Endothelial cell (in vitro differentiated cells): ENCODE data around the gene PRR23C. TPM values are rescaled to one million over a fixed set of nuclear protein-coding genes. Genes with fewer than 3 reads are reported as not detected.
"Not testable (repeated sequence)": the region's sequence is repeated elsewhere in the genome, so short reads cannot be mapped to it uniquely, and the experiment has no call there.

Experiments
- DNase-seq: peaks from one replicate; pipeline ENCODE4 v3.0.0; 2021; ENCODE audit warnings: low spot score
- H3K27ac Mint-ChIP-seq: one replicate; pipeline ENCODE4 v1.8.0; 2021; ENCODE audit warnings: mixed read lengths, inconsistent platforms; ENCODE audit not compliant: unreplicated experiment
- H3K27me3 Mint-ChIP-seq: one replicate; pipeline ENCODE4 v1.8.0; 2021; ENCODE audit warnings: mild to moderate bottlenecking, moderate library complexity, mixed read lengths, inconsistent platforms; ENCODE audit not compliant: unreplicated experiment
- H3K36me3 Mint-ChIP-seq: one replicate; pipeline ENCODE4 v1.8.0; 2021; ENCODE audit warnings: mild to moderate bottlenecking, low read depth, mixed read lengths, inconsistent platforms; ENCODE audit not compliant: unreplicated experiment
- H3K4me1 Mint-ChIP-seq: one replicate; pipeline ENCODE4 v1.8.0; 2021; ENCODE audit warnings: mild to moderate bottlenecking, mixed read lengths, inconsistent platforms; ENCODE audit not compliant: unreplicated experiment
- H3K4me3 Mint-ChIP-seq: one replicate; pipeline ENCODE4 v1.8.0; 2021; ENCODE audit warnings: mild to moderate bottlenecking, mixed read lengths, inconsistent platforms; ENCODE audit not compliant: unreplicated experiment
- H3K9me3 Mint-ChIP-seq: one replicate; pipeline ENCODE4 v1.8.0; 2021; ENCODE audit warnings: mixed read lengths, inconsistent platforms; ENCODE audit not compliant: unreplicated experiment
- CTCF ChIP-seq: fragments of 200-600 bp; sonication (generic); IDR thresholded peaks from one replicate; pipeline ENCODE4 v1.5.0; 2021; ENCODE audit warnings: antibody characterized with exemption; ENCODE audit not compliant: unreplicated experiment
- total RNA-seq: library from RNA; stranded (reverse); fragmentation: NEBNext Ultra II Directional; extraction: Animal tissue kit (Norgen Biotek cat#: 25700); gene quantifications from one replicate; pipeline ENCODE4 v1.2.1, GENCODE V29; 2021; ENCODE audit not compliant: unreplicated experiment

PRR23C gene
- total RNA-seq, 1 donor from 2014 or later: not detected

DNA sequence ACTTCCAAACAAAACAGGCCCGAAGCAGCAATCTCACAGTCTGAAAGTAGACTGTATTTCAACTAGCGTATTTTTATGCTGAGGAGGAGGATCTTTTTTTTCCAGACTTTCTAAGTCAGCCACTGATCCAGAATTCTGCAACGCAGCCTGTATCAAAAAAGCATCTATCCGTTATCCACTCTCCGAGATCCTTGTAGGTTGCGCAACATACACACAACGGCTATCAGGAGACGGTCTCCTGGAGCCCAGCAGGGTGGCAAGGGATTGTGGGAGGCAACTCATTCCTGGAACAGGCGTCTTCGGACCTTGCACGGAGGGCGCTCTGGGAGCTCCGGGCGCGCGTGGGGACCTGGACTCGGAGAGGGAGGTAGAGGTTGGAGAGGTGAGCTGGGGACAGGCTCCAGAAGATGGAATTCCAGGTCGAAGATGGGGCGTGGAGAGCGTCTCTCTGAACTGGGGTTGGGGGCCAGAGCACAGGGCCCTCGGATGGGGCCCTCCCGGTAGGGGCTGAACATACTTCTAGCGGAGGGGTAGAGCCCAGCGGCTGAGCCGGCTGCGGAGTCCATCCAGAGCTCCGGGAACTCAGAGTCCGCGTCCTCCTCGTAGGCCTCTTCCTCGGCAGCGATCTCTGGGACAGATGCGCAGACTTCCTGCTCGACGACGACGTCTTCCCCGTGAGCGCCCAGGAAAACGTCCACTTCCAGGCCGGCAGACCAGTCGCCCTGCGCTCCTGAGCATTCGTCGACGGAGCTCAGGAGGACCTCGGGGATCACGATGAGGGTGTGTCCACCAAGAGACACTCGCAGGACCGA, 932 bp downstream of the PRR23C start:
- H3K27ac Mint-ChIP-seq: no peak overlapping the region
- H3K9me3 Mint-ChIP-seq: peaks cover 4% of the 10 kb centered on the region
- peaks cover 1% of the 10 kb centered on the region for H3K27me3 Mint-ChIP-seq
- no peak overlapping the region for H3K4me3 Mint-ChIP-seq
- H3K4me1 Mint-ChIP-seq: no peaks in the 10 kb centered on the region
- DNase-seq: no peak
- no peak for TF ChIP-seq CTCF
- H3K36me3 Mint-ChIP-seq: no peaks in the 10 kb centered on the region

DNA sequence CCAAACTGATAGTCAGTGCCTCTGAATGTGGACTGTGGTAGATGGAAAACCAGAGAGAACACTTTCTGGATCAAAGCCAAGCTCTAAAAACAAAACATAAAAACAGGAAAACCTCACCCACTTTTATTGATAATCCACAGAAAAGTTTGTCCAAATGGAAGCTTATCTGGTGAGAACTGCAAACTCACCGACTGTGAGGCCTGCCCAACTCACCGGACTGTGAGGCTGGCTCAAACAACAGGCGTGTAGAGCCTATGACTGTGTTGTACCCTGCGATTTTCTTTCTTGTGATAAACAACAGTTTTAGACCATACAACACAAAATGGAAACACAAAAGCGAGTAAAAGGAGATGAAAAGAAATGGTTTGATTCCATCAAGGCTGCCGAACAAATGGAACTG, 7.2 kb downstream of the PRR23C start:
- no peak overlapping the region for H3K27ac Mint-ChIP-seq
- DNase-seq: no peak
- no peak overlapping the region for H3K4me3 Mint-ChIP-seq
- TF ChIP-seq CTCF: no peak
- H3K27me3 Mint-ChIP-seq: no peaks in the 10 kb centered on the region
- H3K36me3 Mint-ChIP-seq: no peaks in the 10 kb centered on the region
- H3K9me3 Mint-ChIP-seq: no peaks in the 10 kb centered on the region
- no peaks in the 10 kb centered on the region for H3K4me1 Mint-ChIP-seq

- no peak overlapping the region for H3K4me3 Mint-ChIP-seq
- H3K9me3 Mint-ChIP-seq: no peaks in the 10 kb centered on the region
- DNase-seq: no peak
- no peak overlapping the region for H3K27ac Mint-ChIP-seq
- peaks cover 3% of the 10 kb centered on the region for H3K36me3 Mint-ChIP-seq
- TF ChIP-seq CTCF: no peak
- no peaks in the 10 kb centered on the region for H3K4me1 Mint-ChIP-seq
- H3K27me3 Mint-ChIP-seq: no peaks in the 10 kb centered on the region
Measured at GRCh38 chr3:139032326-139033002, 12.2 kb downstream of the PRR23C start.

GRCh38 chr3:139030576-139030975, 14.1 kb downstream of the PRR23C start:
- not testable (repeated sequence) for H3K36me3 Mint-ChIP-seq, H3K9me3 Mint-ChIP-seq, H3K27ac Mint-ChIP-seq, H3K4me1 Mint-ChIP-seq, H3K4me3 Mint-ChIP-seq, H3K27me3 Mint-ChIP-seq, DNase-seq

GRCh38 chr3:139024968-139025367, 19.7 kb downstream of the PRR23C start:
- Mint-ChIP-seq H3K36me3 (peaks cover 1% of the 10 kb centered on the region), H3K4me3 (no peak overlapping the region), H3K4me1 (no peaks in the 10 kb centered on the region), H3K27ac (no peak overlapping the region), H3K27me3 (no peaks in the 10 kb centered on the region), H3K9me3 (no peaks in the 10 kb centered on the region)
- no peak for DNase-seq
- no peak for TF ChIP-seq CTCF
